H1 (cell line): ENCODE results near the gene EHBP1. TPM values are rescaled to one million over a fixed set of nuclear protein-coding genes. Genes with fewer than 3 reads are reported as not detected.

Experiments
- CTCF ChIA-PET: fragments of 300-600 bp; sonication (Branson Sonifier 250); formaldehyde crosslinking; loops from one replicate; lab custom pipeline; 2021; ENCODE audit not compliant: partially characterized antibody; lab: Charles Lee
- POLR2A ChIA-PET: fragments of 300-600 bp; sonication (Branson Sonifier 250); formaldehyde crosslinking; loops from one replicate; lab custom pipeline; 2021; ENCODE audit warnings: inconsistent platforms; ENCODE audit not compliant: partially characterized antibody; lab: Charles Lee
- DNase-seq, 2 experiments: peaks; one replicate each; pipeline versions ENCODE4 v3.0.0 to v3.0.0-alpha.2; 2010 to 2022; ENCODE audit warnings: low spot score in 2 of 2, low read depth in 1 of 2, mixed read lengths in 1 of 2
- FAIRE-seq: peaks from 2 replicates; lab custom pipeline; 2011; peaks lifted over from hg19 to GRCh38; lab: Jason Lieb, UNC
- H2AFZ ChIP-seq: 2 replicates; pipeline ENCODE4 v1.8.1; 2012; ENCODE audit warnings: low read length, inconsistent platforms
- H2AK5ac ChIP-seq: 2 replicates; pipeline ENCODE4 v1.6.1; 2013; ENCODE audit warnings: low read depth, low read length
- H2BK120ac ChIP-seq: replicated peaks from 2 replicates; pipeline ENCODE3; 2013; ENCODE audit warnings: low read depth, low read length, inconsistent platforms
- H2BK12ac ChIP-seq: 2 replicates; pipeline ENCODE4 v1.6.1; 2013; ENCODE audit warnings: low read depth, low read length
- H2BK15ac ChIP-seq: 2 replicates; pipeline ENCODE4 v1.6.1; 2013; ENCODE audit warnings: low read length
- H2BK20ac ChIP-seq: 2 replicates; pipeline ENCODE4 v1.6.1; 2013; ENCODE audit warnings: low read length
- H2BK5ac ChIP-seq: 2 replicates; pipeline ENCODE4 v1.6.1; 2013; ENCODE audit warnings: low read depth, low read length
- H3K14ac ChIP-seq: 2 replicates; pipeline ENCODE4 v1.6.1; 2013; ENCODE audit warnings: inconsistent platforms; ENCODE audit not compliant: insufficient read length
- H3K18ac ChIP-seq: 2 replicates; pipeline ENCODE4 v1.6.1; 2013; ENCODE audit warnings: low read length; ENCODE audit errors: extremely low read depth
- H3K23ac ChIP-seq: 2 replicates; pipeline ENCODE4 v1.6.1; 2013; ENCODE audit warnings: inconsistent platforms; ENCODE audit not compliant: insufficient read length
- H3K23me2 ChIP-seq: 2 replicates; pipeline ENCODE4 v1.6.1; 2013; ENCODE audit warnings: low read depth, low read length
- H3K27ac ChIP-seq: 2 replicates; pipeline ENCODE4 v1.6.1; 2011; ENCODE audit warnings: low read depth, low read length, inconsistent platforms
- H3K27me3 ChIP-seq, 4 experiments: replicated peaks in 1 of 4; 1 replicate in 1 of 4; 2 replicates in 3 of 4; pipeline versions ENCODE4 v1.6.1 to v1.8.1; 2011 to 2013; ENCODE audit warnings: low read length in 3 of 4, mild to moderate bottlenecking in 3 of 4, inconsistent platforms in 2 of 4, mixed read lengths in 2 of 4, moderate library complexity in 1 of 4; ENCODE audit not compliant: control insufficient read depth in 3 of 4, insufficient read depth in 3 of 4; ENCODE audit errors: extremely low read depth in 1 of 4
- H3K36me3 ChIP-seq, 4 experiments: 2 replicates each; pipeline versions ENCODE4 v1.6.1 to v1.8.1; 2011 to 2013; ENCODE audit warnings: mild to moderate bottlenecking in 4 of 4, low read length in 3 of 4, moderate library complexity in 2 of 4, control low read depth in 1 of 4, inconsistent platforms in 1 of 4; ENCODE audit not compliant: insufficient read depth in 4 of 4, control insufficient read depth in 2 of 4
- H3K4ac ChIP-seq: replicated peaks from 2 replicates; pipeline ENCODE3; 2013; ENCODE audit warnings: low read length, low read depth, mixed read lengths, inconsistent platforms; ENCODE audit not compliant: insufficient read length
- H3K4me1 ChIP-seq, 4 experiments: replicated peaks in 1 of 4; 1 replicate in 1 of 4; 2 replicates in 3 of 4; pipeline versions ENCODE4 v1.6.1 to v1.8.1; 2011 to 2013; ENCODE audit warnings: low read length in 3 of 4, inconsistent platforms in 2 of 4, mixed read lengths in 1 of 4; ENCODE audit not compliant: insufficient read depth in 4 of 4, control insufficient read depth in 3 of 4
- H3K4me2 ChIP-seq, 2 experiments: 2 replicates each; pipeline versions ENCODE4 v1.6.1 to v1.8.1; 2011 to 2013; ENCODE audit warnings: low read depth in 2 of 2, low read length in 2 of 2, control low read depth in 1 of 2, inconsistent platforms in 1 of 2, mild to moderate bottlenecking in 1 of 2; ENCODE audit not compliant: insufficient read depth in 1 of 2
- H3K4me3 ChIP-seq, 4 experiments: fragments of 200-600, 300-600 bp in 1 of 4; sonication (generic), shearing (Covaris generic), sonication (Bioruptor Twin) in 1 of 4; 2 replicates each; pipeline versions ENCODE4 v1.5.1 to v1.8.1; 2011 to 2016; ENCODE audit warnings: low read length in 4 of 4, low read depth in 3 of 4, control low read depth in 2 of 4, inconsistent platforms in 2 of 4, mild to moderate bottlenecking in 2 of 4, mixed read lengths in 1 of 4, moderate library complexity in 1 of 4; ENCODE audit not compliant: insufficient read depth in 2 of 4; ENCODE audit errors: extremely low read depth in 1 of 4
- H3K56ac ChIP-seq: replicated peaks from 2 replicates; pipeline ENCODE3; 2013; ENCODE audit warnings: low read depth, mild to moderate bottlenecking, mixed read lengths, low read length, inconsistent platforms; ENCODE audit not compliant: insufficient read length
- H3K79me1 ChIP-seq: 2 replicates; pipeline ENCODE4 v1.6.1; 2013; ENCODE audit warnings: low read depth, low read length, control low read depth
- H3K79me2 ChIP-seq, 2 experiments: 2 replicates each; pipeline versions ENCODE4 v1.6.1 to v1.8.1; 2012 to 2013; ENCODE audit warnings: low read length in 2 of 2, mild to moderate bottlenecking in 2 of 2, inconsistent platforms in 1 of 2; ENCODE audit not compliant: insufficient read depth in 2 of 2, control insufficient read depth in 1 of 2
- H3K9ac ChIP-seq, 4 experiments: replicated peaks in 1 of 4; 1 replicate in 1 of 4; 2 replicates in 3 of 4; pipeline versions ENCODE4 v1.6.1 to v1.8.1; 2011 to 2013; ENCODE audit warnings: low read depth in 3 of 4, low read length in 3 of 4, control low read depth in 2 of 4, mild to moderate bottlenecking in 2 of 4, moderate library complexity in 2 of 4, inconsistent platforms in 1 of 4; ENCODE audit errors: extremely low read depth in 1 of 4
- H3K9me3 ChIP-seq, 2 experiments: 2 replicates each; pipeline versions ENCODE4 v1.6.1 to v1.8.1; 2012 to 2013; ENCODE audit warnings: mild to moderate bottlenecking in 2 of 2, moderate library complexity in 2 of 2, control low read depth in 1 of 2, inconsistent platforms in 1 of 2, low read depth in 1 of 2, low read length in 1 of 2, mixed read lengths in 1 of 2; ENCODE audit not compliant: insufficient read depth in 2 of 2
- H4K20me1 ChIP-seq, 2 experiments: replicated peaks in 1 of 2; 2 replicates each; pipeline versions ENCODE3 to v1.8.1; 2011 to 2013; ENCODE audit warnings: inconsistent platforms in 2 of 2, low read length in 2 of 2, mild to moderate bottlenecking in 1 of 2; ENCODE audit not compliant: insufficient read depth in 2 of 2, control insufficient read depth in 1 of 2
- H4K5ac ChIP-seq: 2 replicates; pipeline ENCODE4 v1.6.1; 2013; ENCODE audit warnings: low read length, low read depth, mixed read lengths, inconsistent platforms; ENCODE audit not compliant: insufficient read length
- H4K8ac ChIP-seq: 2 replicates; pipeline ENCODE4 v1.8.0; 2013; ENCODE audit warnings: mild to moderate bottlenecking, moderate library complexity, low read length, inconsistent platforms; ENCODE audit not compliant: insufficient read depth; ENCODE audit errors: extremely low read depth
- H4K91ac ChIP-seq: replicated peaks from 2 replicates; pipeline ENCODE3; 2013; ENCODE audit warnings: low read length, mixed read lengths, inconsistent platforms; ENCODE audit not compliant: insufficient read length
- BACH1 ChIP-seq: IDR thresholded peaks from 2 replicates; pipeline ENCODE4 v1.6.1; 2012; ENCODE audit warnings: low read length, improper control_type of control experiment
- CBX8 ChIP-seq: fragments of 300-800, 300-1000 bp; sonication (generic); IDR thresholded peaks from 2 replicates; pipeline ENCODE4 v1.7.1; 2016; ENCODE audit warnings: low read depth, low read length, borderline replicate concordance
- GTF2F1 ChIP-seq: IDR thresholded peaks from 2 replicates; pipeline ENCODE4 v1.6.1; 2012; ENCODE audit warnings: low read depth, low read length, improper control_type of control experiment, borderline replicate concordance
- WGBS, 2 experiments: shearing (Covaris generic) in 1 of 2; methylation state at CpG; one replicate each; pipeline versions ENCODE4 v1.1.6 to v1.1.7; 2013 to 2015; ENCODE audit warnings: low lambda C conversion rate in 2 of 2, mixed read lengths in 2 of 2, inconsistent platforms in 1 of 2, low coverage in 1 of 2, missing lambda C conversion rate in 1 of 2; ENCODE audit not compliant: insufficient replicate concordance in 2 of 2, insufficient coverage in 1 of 2, insufficient read length in 1 of 2; ENCODE audit errors: extremely low coverage in 1 of 2, missing lambda C conversion rate in 1 of 2; 5-methylcytosine and 5-hydroxymethylcytosine counted together
- polyA plus RNA-seq, 7 experiments: library from polyadenylated mRNA; depleted of rRNA in 3 of 7; stranded (reverse) in 5 of 7; unstranded in 2 of 7; fragments of >200 nt in 5 of 7; fragments of 200-250 nt in 2 of 7; gene quantifications; 1 replicate in 5 of 7; 2 replicates in 1 of 7; 4 replicates in 1 of 7; pipeline versions ENCODE4 v1.2.1 to v1.2.3, GENCODE V29; 2011 to 2013; ENCODE audit warnings: missing spikeins in 2 of 7, mixed read lengths in 2 of 7
- total RNA-seq: library from RNA; stranded (reverse); fragmentation: NEBNext Ultra II Directional; extraction: Animal tissue kit (Norgen Biotek cat#: 25700); gene quantifications from 2 replicates; pipeline ENCODE4 v1.2.1, GENCODE V29; 2021
- TF ChIP-seq, protein P1 (sequence below): IDR thresholded peaks from 2 replicates; pipeline ENCODE4 v1.6.1; 2012; ENCODE audit warnings: inconsistent platforms
- TF ChIP-seq, protein P2 (sequence below): IDR thresholded peaks from 2 replicates; pipeline ENCODE4 v1.6.1; 2012; ENCODE audit warnings: inconsistent platforms

The EHBP1 gene
- total and polyA plus RNA-seq, 2 of the 8 experiments (the other 6 are each of a cell fraction or from before 2014, with no cell fraction given): 12.0 to 64.1 TPM

DNA sequence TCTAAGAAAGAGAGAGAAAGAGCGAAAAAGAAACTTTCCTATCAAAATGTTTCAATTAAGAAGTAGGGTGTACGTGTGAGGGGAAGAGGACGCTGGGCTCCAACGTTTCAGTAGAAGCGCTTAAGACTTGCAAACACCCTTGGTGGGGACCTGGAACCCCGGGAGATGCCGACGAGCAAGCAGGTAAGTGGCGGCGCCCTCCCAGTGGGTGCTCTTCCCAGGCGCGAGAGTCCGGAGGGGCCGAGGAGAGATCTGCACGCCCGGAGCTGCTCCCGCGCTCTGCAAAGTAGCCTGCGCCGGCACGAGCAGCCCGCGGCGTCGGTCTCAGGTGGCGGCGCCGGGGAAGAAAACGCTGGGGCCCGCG lies 344.4 kb downstream of the EHBP1 start:
- Histone ChIP-seq H3K56ac (no peak overlapping the region), H4K8ac (peak overlapping the region; percentile 72), H3K18ac (peak overlapping the region; percentile 32; the same call in 1 of the 2 replicates), H3K27ac (no peak overlapping the region), H2AK5ac (no peak overlapping the region), H3K23me2 (peaks cover 38% of the 10 kb centered on the region), H2BK5ac (no peak overlapping the region), H3K9me3 (no peaks in the 10 kb centered on the region), H2AFZ (no peak overlapping the region), H3K4me2 (peak overlapping the region; percentile 86 to 97), H3K9ac (0 out of 7 replicates have a peak overlapping the region, but pooled peaks of 1 of the 4 experiments have one; percentile 6), H2BK120ac (no peak overlapping the region), H3K4me3 (peak overlapping the region; percentile 53 to 80 (median 70)), H4K91ac (no peak overlapping the region), H2BK20ac (no peak overlapping the region), H3K23ac (no peak overlapping the region), H3K79me2 (no peaks in the 10 kb centered on the region), H3K79me1 (no peaks in the 10 kb centered on the region), H2BK15ac (no peak overlapping the region; the same call in 1 of the 2 replicates), H4K5ac (no peak overlapping the region), H2BK12ac (no peak overlapping the region), H3K4ac (peak overlapping the region; percentile 14), H3K4me1 (peaks cover 8 to 50% (median 33%) of the 10 kb centered on the region in 4 experiments), H3K36me3 (peaks cover 0 to 8% (median 0%) of the 10 kb centered on the region in 4 experiments; a peak in 2 of 8 replicates), H4K20me1 (peaks cover 8 to 10% of the 10 kb centered on the region in 2 experiments), H3K14ac (no peak overlapping the region), H3K27me3 (peaks cover 29 to 95% (median 79%) of the 10 kb centered on the region in 4 experiments)
- no peak for TF ChIP-seq BACH1
- no peak for TF ChIP-seq GTF2F1
- TF ChIP-seq CBX8: no peak
- TF ChIP-seq, protein P1, sequence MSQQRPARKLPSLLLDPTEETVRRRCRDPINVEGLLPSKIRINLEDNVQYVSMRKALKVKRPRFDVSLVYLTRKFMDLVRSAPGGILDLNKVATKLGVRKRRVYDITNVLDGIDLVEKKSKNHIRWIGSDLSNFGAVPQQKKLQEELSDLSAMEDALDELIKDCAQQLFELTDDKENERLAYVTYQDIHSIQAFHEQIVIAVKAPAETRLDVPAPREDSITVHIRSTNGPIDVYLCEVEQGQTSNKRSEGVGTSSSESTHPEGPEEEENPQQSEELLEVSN: peak; percentile 90
- TF ChIP-seq, protein P2, sequence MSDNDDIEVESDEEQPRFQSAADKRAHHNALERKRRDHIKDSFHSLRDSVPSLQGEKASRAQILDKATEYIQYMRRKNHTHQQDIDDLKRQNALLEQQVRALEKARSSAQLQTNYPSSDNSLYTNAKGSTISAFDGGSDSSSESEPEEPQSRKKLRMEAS: peak; percentile 52
- no peak for FAIRE-seq
- ChIA-PET POLR2A (interaction anchor here (1.3 to 6.8 kb wide), 2 partner anchors 9 to 15 kb away, joined by 3 to 32 read pairs; no protein-coding TSS in a partner anchor), CTCF (no interaction called here)
- no peak for DNase-seq
- 1% methylated on average over 29 of the region's 31 CpGs; no CpG with 5 or more reads in 1 of the 2 experiments for WGBS, 2 experiments
